Pancreas (tissue), 10 donors: ENCODE results near the gene OGFR. TPM values are rescaled to one million over a fixed set of nuclear protein-coding genes. Genes with fewer than 3 reads are reported as not detected.

Experiments used
- ATAC-seq, 4 donors: fragments of 200-7000 bp; cut with Tn5 transposase; one replicate each; pipeline versions ENCODE4 v1.8.0 to v1.9.1; 2020; ENCODE audit warnings: mild to moderate bottlenecking in 4 of 4, moderate library complexity in 4 of 4
- DNase-seq, 6 donors: peaks; one replicate each; pipeline ENCODE4 v3.0.0-alpha.2; 2020
- FAIRE-seq: peaks from 2 replicates; lab custom pipeline; 2012; peaks lifted over from hg19 to GRCh38; lab: Jason Lieb, UNC
- H3K27ac ChIP-seq, 4 donors: fragments of 200-600 bp; sonication (generic); 1 replicate in 3 of 4; 2 replicates in 1 of 4; pipeline versions ENCODE4 v1.5.0 to v1.8.0; 2020
- H3K27me3 ChIP-seq, 4 donors: fragments of 200-600 bp; one replicate each; pipeline ENCODE4 v1.8.0; 2021
- H3K36me3 ChIP-seq, 3 donors: fragments of 200-600 bp; sonication (generic) in 1 of 3; one replicate each; pipeline versions ENCODE4 v1.5.0 to v1.8.0; 2020 to 2021
- H3K4me1 ChIP-seq, 3 donors: fragments of 200-600 bp; one replicate each; pipeline ENCODE4 v1.8.0; 2021
- H3K4me3 ChIP-seq, 4 donors: fragments of 200-600 bp; sonication (generic) in 2 of 4; one replicate each; pipeline versions ENCODE4 v1.5.0 to v1.8.0; 2020 to 2021
- H3K9me3 ChIP-seq, 4 donors: fragments of 200-600 bp; one replicate each; pipeline ENCODE4 v1.8.0; 2021
- CTCF ChIP-seq, 4 donors: fragments of 200-600 bp; sonication (generic) in 3 of 4; IDR thresholded peaks; one replicate each; pipeline versions ENCODE4 v1.5.0 to v1.8.0; 2021; ENCODE audit warnings: antibody characterized with exemption in 4 of 4
- WGBS, 2 donors: extraction: QIAGEN DNeasy Blood & Tissue Kit; methylation state at CpG; one replicate each; pipeline ENCODE4 v1.1.7; 2013; 5-methylcytosine and 5-hydroxymethylcytosine counted together
- intact Hi-C, 3 donors: fragments of 100-400 bp; cut with DNase I; formaldehyde crosslinking; loops; one replicate each; pipeline versions ENCODE4 v1.11.1 to v1.14.2; 2022
- polyA plus RNA-seq, 2 donors: library from polyadenylated mRNA; stranded (reverse); fragments of 200-250 nt; gene quantifications; one replicate each; pipeline ENCODE4 v1.2.3, GENCODE V29; 2013
- total RNA-seq, 6 donors: library from RNA; stranded (reverse); fragmentation: NEBNext Ultra II Directional in 4 of 6; extraction: Animal tissue kit (Norgen Biotek cat#: 25700) in 4 of 6; gene quantifications; one replicate each; pipeline versions ENCODE4 v1.2.1 to v1.2.4, GENCODE V29; 2021 to 2023
- donor health status: healthy with polysubstance abuse.
- donor health status: DM: no; HTN: no; CAD: no; lungs with moderate emphysema.
- donor health status: DM: no; HTN: no; CAD: no.
- donor health status: control.
- donor health status: control.
- donor health status: Bipolar disorder and iron deficiency.
- donor health status: DM: yes; HTN: yes; CAD: no.
- donor health status: DM: no; HTN: no; CAD: no.
- donor health status: DM: no; HTN: no; CAD: no.
- donor health status: DM: yes; HTN: yes; CAD: no.

The OGFR gene
- total and polyA plus RNA-seq, 8 donors: 18.1 to 79.5 (median 23.0) TPM

DNA sequence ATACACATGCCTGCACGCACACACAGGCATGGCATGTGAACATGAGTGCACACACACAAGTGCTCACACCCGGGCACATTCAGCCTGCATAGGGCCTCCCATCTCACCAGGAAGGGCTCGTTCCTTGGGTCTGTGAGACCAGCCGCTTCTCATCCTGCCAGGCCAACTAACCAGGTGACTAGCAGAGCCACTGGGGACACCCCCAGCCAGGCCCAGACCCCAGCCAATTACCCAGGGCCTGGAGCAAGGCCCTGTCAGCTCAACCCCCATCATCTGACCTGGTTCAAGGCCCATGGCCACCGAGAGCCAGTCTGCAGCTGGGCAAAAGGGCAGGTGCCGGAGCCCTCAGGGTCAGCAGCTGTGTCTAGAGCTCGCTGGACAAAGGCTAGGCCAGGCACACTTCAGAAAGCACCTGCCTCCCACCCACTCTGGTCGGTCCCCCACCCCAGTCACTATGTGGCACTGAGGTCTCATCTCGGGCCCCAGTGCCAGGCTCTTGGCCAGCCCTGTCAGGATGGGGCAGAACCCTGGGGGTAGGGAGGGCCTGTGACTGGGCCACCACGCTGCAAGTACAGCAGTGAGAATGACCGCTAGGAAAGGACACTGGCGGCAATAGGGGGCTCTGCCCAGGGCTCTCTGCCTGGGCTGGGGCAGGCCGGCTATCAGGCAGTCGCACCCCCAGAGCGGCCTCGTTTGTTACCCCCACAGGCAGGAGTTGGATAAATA, 35.1 kb upstream of the OGFR start:
- intact Hi-C loops: no loop called here
- no peak for ATAC-seq

DNA sequence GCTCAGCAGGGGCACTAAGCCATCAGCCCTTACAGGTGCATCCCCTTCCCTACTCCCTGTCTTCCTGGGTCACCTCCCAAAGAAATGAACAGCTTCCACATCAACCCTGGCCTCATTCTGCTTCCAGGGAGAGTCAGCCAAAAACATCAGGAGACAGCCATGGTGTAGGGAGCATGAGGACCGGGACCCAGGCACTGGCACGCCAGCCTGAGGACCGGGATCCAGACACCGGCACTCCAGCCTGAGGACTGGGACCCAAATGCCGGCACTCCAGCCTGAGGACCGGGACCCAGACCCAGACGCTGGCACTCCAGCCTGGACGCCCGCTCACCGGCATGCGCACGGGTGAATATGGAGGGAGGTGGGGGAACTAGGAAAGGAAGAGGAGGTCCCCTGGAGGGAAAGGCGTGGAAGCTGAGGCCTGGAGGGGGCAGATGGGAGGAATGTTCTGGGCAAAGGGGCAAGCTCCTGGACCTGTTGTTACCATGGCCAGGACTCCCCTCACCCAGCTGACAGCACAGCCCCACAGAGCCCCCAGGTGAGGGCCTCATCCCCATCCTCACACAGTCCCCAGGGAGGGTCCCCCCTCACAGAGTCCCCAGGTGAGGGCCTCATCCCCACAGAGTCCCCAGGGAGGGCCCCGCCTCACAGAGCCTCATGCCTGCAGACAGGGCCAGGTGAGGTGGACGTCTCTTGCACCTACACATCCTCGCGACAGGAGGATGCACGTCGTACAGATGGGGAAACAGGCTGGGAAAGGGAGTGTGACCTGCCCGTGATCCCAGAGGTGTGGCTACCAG, 34.3 kb upstream of the OGFR start:
- H3K36me3 ChIP-seq: no peaks in the 10 kb centered on the region
- TF ChIP-seq CTCF (IDR thresholded peaks at IDR 0.05): no peak
- peak in 2 of 6 donors; percentile 17 to 52 for DNase-seq
- no peak for FAIRE-seq
- intact Hi-C loops: no loop called here
- H3K9me3 ChIP-seq: no peaks in the 10 kb centered on the region
- H3K4me1 ChIP-seq: no peaks in the 10 kb centered on the region
- WGBS, 2 donors: 77 to 88% methylated on average over 19 to 20 of the region's 20 CpGs
- H3K27ac ChIP-seq: no peak overlapping the region
- no peaks in the 10 kb centered on the region for H3K27me3 ChIP-seq
- no peak for ATAC-seq
- no peak overlapping the region for H3K4me3 ChIP-seq

More for the DNA sequence above, 35.1 kb upstream of the OGFR start:
- DNase-seq (peak in 2 of 6 donors; percentile 25 to 59), FAIRE-seq (no peak)
- H3K27me3 ChIP-seq: no peaks in the 10 kb centered on the region
- H3K27ac ChIP-seq: peak overlapping the region in 1 of 4 donors; percentile 10
- TF ChIP-seq CTCF (IDR thresholded peaks at IDR 0.05): no peak
- no peaks in the 10 kb centered on the region for H3K36me3 ChIP-seq
- 70 to 79% methylated on average over 16 of the region's 16 CpGs for WGBS, 2 donors
- H3K4me1 ChIP-seq: no peaks in the 10 kb centered on the region
- H3K4me3 ChIP-seq: no peak overlapping the region
- H3K9me3 ChIP-seq: no peaks in the 10 kb centered on the region

- intact Hi-C loops: no loop called here
- peak in 2 of 6 donors; percentile 20 to 51 for DNase-seq
- 54 to 64% methylated on average over 14 of the region's 14 CpGs for WGBS, 2 donors
Measured at GRCh38 chr20:62770916-62771315, 33.7 kb upstream of the OGFR start.

GRCh38 chr20:62771396-62772102, 33.1 kb upstream of the OGFR start:
- FAIRE-seq: no peak
- no peak for TF ChIP-seq CTCF (IDR thresholded peaks at IDR 0.05)
- Histone ChIP-seq H3K4me3 (no peak overlapping the region), H3K27ac (peak overlapping the region; percentile 55 to 81 (median 62)), H3K27me3 (no peaks in the 10 kb centered on the region), H3K9me3 (no peaks in the 10 kb centered on the region), H3K36me3 (no peaks in the 10 kb centered on the region), H3K4me1 (no peaks in the 10 kb centered on the region)
- intact Hi-C loops: no loop called here
- DNase-seq: peak in 2 of 6 donors; percentile 37 to 47
- ATAC-seq: no peak
- 42 to 53% methylated on average over 25 of the region's 25 CpGs for WGBS, 2 donors

More at GRCh38 chr20:62770916-62771315, 33.7 kb upstream of the OGFR start:
- Histone ChIP-seq H3K27ac (no peak overlapping the region), H3K9me3 (no peaks in the 10 kb centered on the region), H3K4me1 (no peaks in the 10 kb centered on the region), H3K36me3 (no peaks in the 10 kb centered on the region), H3K27me3 (no peaks in the 10 kb centered on the region), H3K4me3 (no peak overlapping the region)
- FAIRE-seq: no peak
- no peak for ATAC-seq
- no peak for TF ChIP-seq CTCF (IDR thresholded peaks at IDR 0.05)
